NAMALWA (cell line): ENCODE measurements around the gene HOXD10.

ENCODE experiments used
- DNase-seq: peaks from one replicate; pipeline ENCODE4 v3.0.0-alpha.2; 2015; ENCODE audit warnings: low spot score

Gene HOXD10

DNA sequence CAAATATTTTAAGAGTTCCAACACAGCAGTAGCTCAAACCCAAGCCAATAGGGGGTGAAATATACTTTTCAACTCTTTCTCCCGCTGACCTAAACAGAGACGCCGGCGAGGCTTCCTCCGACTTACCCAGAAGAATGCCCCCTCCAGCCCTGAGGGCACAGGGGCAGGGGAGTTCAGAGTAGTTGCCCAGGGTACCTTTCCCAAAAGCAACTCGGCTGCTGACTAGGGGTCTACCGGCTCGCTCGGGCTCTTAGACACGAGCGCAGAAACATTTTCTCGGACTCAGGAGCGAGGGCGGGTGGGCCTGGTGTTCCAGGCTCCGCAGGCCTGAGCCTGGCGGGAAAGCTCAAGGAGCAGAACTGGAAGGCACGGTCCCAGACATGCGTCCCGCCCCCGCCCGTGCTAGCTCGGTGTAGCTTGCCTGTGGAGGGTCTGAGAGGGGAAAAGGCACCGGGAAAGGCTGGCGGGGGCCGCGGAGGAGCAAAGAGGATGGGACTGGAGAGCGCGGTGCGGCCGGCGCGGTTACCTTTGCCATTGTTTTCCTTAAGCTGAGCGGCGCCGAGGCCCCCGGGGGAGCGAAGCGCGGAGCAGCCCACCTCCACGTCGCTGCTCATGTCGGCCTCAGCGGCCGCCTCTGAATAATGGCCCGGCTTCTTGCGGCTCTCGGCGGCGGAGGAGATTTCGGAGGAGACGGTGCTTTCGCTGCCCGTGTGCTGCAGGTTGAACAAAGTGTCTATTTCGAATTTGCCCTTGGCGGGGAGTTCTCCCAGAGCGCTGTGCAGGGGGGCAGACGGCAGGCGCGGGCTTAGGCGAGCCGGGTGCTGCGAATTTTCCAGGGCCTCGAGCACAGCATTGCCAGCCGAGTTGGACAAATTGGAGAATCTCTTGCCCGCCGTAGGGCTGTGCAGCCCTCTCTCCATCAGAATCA, 33.5 kb upstream of the HOXD10 start:
- DNase-seq, result no peak

DNA sequence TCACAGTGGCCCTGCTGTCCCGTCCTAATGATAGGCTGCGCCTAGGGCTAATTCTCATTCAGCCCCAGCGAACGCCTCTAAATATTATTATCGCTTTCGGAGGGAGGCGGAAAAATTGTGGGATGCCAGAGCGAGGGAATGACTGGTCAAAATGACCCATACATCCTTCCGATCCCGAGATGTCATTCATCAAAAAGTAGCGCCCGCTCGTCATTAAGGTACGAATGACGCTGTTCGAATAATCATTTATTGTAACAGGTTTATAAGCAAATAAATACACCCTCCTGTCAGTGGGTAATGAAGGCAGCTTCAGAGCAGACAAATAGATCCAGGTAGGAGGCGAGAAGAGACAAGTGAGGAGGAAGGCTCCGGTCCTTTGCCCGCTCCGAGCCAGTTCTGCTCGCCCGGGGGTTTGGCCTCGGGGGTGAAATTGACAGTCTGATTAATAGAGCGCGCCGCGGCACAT, 32.7 kb upstream of the HOXD10 start, which contains the start of gene EVX2:
EVX2 (minus strand) TSS at position 167 of the 466 bp plus-strand sequence. CDS start 186 bp downstream, outside the sequence.
- DNase-seq, result no peak

DNA sequence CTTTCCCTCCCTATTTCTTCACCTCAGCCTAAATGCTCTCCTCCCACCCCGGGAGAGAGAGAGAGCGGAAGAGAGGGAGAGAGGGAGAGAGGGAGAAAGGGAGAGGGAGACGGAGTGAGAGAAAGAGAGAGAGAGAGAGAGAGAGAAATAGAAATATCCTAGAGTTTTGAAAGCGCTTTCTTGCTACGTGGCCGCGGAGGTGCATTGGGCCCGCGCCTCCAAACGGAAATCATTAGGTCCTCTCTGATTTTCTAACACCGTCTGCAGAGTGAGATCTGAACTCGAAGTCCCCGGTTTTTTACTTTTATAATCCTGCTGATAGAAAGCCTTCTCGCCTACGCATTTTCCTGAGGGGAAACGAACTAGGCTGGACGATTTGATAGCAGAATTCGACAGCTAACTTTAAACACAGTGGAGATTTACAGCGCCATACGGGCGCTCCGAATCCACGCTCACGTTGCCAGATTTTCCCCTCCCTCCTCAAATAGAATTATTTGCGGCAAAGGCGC, 31.9 kb upstream of the HOXD10 start:
- DNase-seq, result no peak

DNA sequence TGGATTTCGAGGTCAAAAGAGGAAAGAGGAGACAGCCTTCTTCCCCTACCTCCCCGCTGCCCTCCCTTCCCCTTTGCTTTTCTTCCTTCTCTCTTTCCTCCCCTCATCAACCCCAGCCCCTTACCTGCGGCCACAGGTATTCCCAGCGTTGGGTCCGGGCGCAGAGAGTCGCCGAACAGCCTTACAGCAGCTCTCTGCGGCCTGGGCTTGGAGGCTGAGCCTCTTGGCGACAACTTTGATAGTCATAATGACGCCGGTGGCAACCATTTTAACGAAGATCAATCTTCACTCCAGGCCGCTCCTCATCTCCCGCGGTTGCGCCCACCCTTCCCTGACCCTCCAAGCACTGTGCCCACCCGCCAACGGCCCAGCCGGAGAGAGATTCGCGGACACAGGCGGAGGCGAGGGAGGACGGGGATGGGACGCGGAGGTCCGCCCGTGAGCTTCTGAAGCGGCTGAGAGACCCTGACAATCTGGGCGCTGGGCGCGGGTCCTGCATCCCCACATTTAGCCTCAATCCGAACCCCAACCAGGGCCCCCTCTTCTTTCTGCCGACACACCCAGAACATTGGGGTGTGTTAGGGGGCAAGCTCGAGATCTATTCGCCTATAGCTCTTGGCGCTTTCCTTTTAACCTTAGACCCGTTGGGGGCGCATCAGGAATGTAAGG, 31.3 kb upstream of the HOXD10 start:
- DNase-seq, result no peak

DNA sequence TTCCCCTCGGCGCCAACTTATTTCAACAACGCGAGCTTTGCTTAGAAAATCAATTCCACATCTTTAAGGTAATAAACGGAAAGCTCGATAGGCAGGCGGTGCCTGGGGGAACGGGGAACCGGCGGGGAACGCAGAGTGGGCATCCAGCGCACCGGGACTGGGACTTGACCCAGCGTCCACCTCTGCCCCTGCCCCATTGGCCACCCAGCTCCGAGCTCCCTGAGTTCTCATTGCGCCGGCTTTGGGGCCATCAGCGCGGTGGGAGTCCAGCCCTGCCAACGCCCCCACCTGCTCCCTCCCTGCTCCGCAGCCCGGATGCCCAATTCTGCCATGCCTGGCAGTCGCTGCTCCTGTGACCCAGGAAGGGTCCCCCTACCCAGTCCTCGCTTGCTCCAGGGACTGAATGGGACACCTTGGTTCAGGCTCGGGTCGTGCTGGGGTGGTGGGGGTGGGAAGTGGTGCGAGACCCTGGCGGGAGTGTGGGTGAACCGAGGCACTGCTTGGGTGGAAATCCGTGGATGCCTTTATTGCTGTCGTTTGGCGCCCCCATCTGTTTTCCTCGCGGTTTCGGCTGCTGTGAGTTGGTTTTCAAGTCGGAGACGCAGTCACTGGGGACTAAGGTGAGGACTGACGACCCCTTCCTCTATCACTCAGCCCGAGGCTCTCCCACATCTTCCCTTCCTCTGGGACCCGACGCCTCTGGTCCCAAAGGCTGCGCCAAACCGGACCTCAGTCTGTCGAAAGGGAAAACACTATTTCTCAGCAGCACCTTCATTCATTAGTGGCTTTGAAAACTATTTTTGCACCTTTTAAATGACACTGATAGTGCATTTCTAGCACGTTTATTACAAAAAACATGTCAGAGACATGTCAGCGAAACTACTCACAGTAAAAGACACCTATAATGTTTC, 30.5 kb upstream of the HOXD10 start:
- DNase-seq, result peak; percentile 62

DNA sequence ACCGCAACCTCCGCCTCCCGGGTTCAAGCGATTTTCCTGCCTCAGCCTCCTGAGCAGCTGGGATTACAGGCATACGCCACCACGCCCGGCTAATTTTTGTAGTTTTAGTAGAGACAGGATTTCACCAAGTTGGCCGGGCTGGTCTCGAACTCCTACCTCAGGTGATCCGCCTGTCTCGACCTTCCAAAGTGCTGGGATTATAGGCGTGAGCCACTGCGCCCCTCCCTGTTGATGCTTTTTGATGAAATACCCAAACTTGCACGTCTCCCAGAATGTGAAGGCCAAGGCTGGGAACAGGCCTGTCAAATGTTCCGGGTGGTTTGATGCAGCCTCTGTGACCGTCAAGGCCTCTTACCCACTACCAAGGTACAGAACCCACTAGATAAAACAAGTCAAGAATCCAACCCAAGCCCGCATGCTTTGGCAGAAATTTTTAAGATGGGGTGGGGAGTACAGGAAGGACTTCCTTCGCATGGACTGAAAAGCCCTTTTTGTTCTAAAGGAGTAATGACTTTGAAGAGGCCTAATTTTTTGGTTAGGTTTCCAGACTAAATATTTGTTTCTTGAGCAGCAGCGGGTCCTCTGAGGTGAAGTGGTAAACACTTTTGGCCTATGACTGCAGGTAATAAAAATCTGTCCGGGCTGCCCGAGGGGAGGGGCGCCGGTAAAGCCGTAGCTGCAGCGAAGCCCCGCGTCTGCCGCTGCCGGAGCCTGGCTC, 29.1 kb upstream of the HOXD10 start:
- no peak for DNase-seq

DNA sequence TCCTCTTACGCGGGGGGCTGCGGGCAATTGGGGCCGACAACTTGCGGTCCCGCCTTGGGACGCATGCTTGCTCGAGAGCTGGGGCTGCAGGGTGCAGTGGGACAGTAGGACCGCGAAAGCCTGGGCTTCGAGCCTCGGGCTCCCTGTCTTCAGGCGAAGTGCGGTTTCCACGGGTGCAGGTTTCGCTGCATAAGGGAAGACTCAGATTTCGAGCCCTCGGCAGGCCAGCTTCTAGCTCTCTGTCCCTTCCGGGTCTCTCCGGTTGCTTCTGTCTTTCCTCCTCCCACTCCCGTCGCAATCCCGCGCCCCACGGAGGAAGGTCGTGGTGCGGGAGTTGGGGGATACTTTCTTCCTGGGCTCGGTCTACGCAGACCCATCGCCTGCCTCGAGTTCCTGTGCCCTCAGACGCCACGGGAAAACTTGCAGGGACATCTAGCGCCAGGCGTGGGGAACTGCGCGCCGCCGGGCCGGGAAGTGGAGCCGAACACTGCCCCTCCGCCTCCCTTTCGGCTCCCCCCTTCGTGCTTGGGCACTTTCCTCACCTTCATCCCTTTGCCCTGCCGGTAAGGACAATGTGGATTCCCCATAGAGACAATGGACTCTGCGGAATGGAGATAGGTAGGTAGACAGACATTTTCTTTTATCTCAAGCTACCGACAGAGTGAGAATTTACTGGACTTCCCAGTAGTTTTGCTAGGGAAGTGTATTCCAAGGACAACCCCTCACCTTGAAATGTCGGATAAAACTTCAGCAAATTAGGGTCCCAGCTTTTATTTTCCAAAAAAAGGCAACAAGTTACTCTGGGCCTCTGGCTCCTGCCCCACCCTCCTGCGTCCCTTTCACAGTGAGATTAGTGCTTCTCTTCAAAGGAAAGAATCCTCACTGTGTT, 28.3 kb upstream of the HOXD10 start:
- DNase-seq, result peak; percentile 24

DNA sequence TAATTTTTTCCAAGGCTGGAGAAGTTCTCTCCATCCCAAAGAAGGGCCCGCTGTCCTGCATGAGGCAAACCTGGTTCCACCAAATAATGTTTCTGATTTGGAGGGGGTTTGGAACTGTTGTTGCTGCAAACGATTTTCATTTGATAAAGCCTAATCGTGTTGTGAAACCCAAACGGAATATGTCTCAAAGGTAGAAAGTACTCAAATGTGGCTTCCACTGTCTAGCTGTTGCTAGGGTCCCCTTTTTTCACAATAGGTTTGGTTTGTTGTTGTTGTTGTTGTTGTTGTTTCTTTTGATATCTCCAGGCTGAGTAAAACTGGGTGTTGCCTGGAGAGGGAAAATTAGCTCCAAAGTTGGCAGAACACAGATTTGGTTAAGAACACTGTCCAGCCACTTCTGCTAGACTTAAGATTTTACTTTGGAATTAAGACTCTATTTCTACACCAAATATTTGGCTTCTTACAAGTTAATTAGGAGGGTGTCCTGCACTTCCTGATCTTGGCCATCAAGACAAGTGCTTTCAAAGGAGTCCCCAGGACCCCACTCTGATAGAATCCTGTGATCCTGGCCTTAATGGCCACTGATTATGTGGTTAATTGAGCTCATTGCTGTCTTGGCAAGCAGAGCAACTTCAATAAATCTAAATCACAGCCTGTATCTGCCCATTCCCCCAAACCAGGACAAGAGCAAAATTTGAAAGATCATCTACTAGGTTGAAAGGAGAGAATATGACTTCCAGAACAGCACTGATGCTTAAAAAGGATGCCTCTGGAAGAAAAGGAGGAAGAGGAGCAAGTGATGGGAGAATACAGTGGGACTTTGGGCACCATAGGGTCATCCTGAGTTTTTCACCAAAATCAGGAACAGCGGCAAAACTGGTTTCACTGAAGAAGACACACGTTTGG, 27.4 kb upstream of the HOXD10 start:
- DNase-seq, result no peak

DNA sequence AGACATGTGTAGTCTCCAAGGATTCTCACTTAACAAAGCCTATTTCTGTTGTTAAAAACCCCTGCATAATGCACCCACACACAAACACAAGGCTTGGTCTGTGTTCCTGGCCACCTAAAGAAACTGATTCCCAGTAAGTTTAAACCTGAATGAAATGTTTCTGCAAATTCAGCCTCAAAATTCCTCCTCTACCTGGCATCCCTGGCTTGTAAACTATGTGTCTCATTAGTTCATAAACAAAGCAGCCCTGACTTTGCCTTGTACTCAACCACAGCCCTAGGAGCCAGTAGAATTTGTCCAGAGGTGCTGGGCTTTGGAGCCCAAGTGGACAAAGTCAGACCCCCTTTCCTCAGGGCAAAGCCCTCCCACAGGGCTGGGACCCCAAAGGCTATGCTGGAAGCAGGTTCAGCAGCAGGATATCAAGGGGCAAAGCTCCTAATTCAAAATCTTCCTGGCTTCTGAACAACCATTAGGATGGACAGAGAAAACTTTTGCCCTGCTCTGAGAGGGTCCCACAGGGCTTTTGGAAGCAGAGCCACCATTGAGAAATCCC, 26.7 kb upstream of the HOXD10 start:
- DNase-seq, result no peak

DNA sequence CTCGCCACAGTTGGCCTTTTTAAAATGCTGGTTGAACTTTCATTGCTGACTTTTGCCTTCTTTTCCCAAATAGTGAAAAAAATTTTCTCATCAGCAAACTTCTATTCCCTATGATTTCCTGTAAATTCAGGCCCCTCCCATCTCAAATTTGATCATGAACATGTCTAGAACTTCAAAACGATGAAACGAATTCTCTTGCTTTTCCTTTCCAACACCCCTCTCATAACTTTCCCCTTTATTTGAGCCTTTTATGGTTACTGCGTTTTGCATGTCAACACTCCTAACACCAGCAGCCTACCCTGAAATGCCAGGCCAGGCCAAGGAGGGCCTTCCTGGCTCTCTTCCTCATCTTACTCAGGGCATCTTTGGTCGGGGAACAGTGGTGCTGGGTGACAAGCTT, 25.7 kb upstream of the HOXD10 start:
- DNase-seq, result no peak

DNA sequence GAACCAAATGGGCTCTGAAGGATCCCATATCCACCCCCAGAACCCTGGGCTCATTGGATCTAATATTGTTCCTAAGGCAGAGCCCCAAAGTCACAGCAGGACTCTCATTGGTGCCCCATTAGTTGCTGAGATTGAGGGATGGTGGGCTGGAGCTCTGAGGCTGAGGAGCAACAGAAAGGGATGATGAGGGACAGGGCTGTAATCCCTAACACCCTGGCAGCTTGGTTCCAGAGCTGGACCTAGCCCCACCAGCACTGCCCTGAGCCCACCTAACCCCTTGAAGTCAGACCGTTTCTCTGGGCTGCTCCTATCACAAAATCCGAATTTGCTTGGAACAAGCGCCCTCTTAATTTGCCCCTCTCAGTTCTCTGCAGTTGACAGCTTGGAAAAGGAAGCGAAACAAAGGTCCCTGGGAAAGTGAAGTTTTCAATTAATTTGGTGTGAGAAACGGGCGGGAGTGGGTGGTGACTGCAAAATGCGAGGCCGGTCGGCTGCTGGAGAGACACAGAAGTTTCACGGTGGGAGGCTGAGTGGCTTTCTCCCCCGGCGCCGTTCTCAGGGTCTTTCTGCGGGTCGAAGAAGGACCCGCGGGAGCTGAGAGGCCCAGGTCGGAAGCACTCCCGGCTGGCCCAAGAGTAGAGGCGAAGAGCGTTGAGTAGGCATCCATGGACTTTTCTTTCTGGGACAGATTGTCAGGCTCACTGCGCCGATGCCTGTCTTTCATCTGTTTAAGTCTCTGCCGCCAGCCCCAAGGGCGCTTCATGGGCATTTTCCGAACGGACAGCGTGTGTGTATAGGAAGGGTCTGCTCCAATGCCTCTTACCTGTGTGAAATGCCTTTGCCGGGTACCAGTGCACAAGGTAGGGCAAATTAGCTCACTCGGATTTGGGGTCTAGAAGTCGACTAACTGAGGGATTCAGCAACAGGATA, 25.0 kb upstream of the HOXD10 start:
- no peak for DNase-seq

DNA sequence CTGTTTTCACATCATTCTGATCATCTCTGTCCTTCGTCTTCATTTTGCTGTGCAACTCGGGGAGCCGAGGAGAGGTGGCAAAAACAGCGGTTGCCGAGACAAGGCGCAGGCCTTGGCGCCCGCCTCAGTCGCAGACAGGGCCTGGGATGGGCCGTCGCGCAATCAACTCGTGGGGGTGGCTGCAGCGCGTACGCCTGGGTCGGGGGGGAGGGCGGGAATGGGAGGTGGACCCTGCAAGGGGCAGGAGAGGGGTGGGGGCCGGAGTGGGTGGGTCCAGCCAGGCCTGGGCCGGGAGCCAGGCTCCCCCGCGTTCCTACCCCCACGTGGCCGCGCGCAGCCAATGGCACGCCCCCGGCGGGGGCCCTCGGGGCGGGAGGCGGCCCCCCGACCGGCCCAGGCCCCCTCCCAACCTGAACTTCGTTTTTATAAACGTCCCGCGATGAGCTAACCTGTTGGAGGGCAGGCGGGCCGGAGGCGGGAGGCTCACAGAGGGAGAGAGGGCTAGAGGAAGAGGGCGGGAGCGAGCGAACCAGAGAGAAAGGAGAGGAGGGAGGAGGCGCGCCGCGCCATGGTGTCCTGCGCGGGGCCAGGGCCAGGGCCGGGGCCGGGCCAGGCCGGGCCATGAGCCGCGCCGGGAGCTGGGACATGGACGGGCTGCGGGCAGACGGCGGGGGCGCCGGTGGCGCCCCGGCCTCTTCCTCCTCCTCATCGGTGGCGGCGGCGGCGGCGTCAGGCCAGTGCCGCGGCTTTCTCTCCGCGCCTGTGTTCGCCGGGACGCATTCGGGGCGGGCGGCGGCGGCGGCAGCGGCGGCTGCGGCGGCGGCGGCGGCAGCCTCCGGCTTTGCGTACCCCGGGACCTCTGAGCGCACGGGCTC, 24.1 kb upstream of the HOXD10 start, which contains the start of gene HOXD13:
HOXD13 (plus strand) TSS at position 452 of the 875 bp plus-strand sequence; CDS start at position 622, 170 bp downstream.
- no peak for DNase-seq

DNA sequence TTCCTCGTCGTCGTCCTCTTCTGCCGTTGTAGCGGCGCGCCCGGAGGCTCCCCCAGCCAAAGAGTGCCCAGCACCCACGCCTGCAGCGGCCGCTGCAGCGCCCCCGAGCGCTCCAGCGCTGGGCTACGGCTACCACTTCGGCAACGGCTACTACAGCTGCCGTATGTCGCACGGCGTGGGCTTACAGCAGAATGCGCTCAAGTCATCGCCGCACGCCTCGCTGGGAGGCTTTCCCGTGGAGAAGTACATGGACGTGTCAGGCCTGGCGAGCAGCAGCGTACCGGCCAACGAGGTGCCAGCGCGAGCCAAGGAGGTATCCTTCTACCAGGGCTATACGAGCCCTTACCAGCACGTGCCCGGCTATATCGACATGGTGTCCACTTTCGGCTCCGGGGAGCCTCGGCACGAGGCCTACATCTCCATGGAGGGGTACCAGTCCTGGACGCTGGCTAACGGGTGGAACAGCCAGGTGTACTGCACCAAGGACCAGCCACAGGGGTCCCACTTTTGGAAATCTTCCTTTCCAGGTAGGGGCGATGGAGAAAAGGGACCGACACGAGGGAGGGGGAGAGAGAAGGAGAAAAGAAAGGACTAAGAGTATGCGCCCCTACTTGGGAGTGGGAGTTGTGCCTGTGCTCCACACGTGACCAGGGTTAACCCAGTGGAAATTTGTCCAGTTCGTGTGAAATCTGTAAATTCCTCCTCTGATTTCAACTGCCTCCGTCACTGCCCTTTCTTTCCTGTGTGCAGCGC, 23.3 kb upstream of the HOXD10 start:
- DNase-seq, result no peak

DNA sequence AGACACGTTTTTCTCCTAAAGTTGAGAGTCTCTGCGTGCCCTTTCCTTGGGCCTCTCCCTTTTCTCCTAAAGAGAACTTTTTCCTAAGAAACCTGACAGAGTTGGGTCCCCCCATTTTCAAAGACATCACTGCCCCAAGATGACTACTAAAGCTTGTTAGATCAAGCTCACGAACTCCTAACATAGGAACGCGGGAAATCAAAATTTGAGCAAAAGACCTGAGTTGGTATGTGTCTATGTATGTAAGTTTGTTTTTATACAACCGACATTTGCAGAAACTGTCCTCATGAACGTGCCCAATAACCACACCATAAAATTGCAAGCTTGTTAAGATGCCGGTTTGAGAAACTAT, 22.7 kb upstream of the HOXD10 start:
- no peak for DNase-seq

DNA sequence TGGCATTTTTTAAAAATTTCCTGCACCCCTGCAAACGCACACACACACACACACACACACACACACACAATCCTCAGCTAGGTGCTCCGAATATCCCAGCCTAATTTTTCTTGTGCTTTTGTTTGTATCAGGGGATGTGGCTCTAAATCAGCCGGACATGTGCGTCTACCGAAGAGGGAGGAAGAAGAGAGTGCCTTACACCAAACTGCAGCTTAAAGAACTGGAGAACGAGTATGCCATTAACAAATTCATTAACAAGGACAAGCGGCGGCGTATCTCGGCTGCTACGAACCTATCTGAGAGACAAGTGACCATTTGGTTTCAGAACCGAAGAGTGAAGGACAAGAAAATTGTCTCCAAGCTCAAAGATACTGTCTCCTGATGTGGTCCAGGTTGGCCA, 22.2 kb upstream of the HOXD10 start:
- DNase-seq, result no peak

DNA sequence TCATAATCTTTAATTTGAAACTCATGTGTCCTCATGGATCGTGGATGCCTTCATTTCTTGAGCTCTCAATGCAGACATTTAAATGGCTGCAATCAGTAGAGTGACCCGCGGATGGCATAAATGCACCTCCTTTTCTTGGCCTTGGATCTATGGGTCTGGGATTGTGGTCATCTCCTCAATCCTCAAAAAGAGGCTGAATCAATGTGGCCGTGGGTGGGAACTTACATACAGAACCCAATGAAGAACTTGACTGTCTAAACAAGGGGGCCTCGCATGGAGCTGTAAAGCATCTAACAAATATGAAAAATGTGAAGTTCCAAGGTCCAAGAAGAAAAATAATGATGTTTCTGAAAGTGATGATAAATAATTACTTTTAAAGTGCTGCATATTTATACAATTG, 21.2 kb upstream of the HOXD10 start:
- no peak for DNase-seq
